GM04504 (cell line): Measurements from ENCODE around the gene POTEF.
"Not testable (repeated sequence)": the region's sequence is repeated elsewhere in the genome, so short reads cannot be mapped to it uniquely, and the experiment has no call there.

ENCODE experiments used
- DNase-seq: peaks from one replicate; pipeline ENCODE4 v3.0.0-alpha.2; 2012; ENCODE audit warnings: low read depth

POTEF gene

DNA sequence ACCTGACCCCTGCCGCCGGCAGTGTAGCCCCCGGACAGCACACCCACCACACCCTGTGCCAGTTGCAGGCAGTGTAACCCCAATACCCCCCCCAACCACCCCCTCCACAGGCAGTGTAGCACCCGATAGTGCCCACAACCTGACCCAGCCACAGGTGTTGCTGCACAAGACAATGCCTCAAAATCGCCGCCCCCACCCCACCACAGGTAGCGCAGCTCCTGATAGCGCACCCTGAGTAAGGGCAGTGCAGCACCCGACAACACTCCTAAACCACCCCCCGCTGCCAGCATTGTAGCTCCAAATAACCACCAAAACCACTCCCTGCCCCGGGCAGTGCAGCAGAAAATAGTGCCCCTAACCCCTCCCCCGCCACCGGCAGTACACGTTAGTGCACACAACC is 558 bp downstream of the POTEF start:
- not testable (repeated sequence) for DNase-seq

- DNase-seq: not testable (repeated sequence)
These were observed 1.3 kb downstream of the POTEF start for GRCh38 chr2:130127726-130128125.

DNA sequence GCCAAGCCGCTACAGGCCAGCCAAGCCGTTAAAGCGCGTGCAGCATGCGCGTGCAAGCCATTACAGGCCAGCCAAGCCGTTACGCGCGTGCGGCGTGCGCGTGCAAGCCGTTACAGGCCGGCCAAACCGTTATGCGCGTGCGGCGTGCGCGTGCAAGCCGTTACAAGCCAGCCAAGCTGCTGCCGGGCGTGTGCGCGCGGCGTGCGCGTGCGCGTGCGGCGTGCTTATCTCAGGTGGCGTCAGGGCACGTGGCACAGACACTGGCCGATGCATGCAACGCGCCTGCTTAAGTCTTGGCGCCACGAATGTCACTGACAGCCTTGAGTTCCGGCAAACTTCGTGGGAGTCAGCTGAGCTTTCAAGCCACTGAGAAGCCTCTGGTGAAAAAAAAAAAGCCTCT is 8.1 kb downstream of the POTEF start:
- DNase-seq: not testable (repeated sequence)

DNA sequence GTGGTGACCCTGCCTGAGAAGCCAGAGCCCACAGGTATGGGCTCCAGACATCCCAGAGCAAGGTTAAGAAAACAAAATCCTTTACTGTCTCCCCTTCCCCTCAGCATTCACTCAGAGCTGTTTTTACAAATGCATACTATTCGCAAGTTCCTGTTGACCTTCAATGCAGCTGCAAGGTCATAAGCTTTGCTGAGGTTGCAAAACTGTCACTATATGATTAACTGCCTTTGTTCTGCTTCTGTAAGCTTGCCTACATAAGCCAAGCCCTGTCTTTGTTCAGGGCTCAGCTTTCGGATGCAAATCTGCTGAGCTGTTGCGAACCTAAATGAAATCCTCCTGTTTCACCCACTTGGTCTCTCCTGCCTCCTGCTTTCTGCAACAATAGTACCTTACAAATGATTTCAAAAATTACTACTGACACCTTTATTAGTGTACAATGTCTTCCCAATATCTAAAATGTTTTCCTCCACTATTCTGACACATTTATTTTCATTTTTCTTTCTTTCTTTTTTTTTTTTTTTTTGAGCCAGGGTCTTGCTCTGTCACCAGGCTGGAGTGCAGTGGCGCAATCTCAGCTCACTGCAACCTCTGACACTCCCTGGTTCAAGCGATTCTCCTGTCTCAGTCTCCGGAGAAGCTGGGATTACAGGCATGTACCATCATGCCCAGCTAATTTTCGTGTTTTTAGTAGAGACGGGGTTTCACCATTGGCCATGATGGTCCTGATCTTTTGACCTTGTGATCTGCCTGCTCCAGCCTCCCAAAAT is 26.2 kb downstream of the POTEF start:
- DNase-seq: not testable (repeated sequence)

GRCh38 chr2:130062645-130063044 is 66.4 kb downstream of the POTEF start:
- DNase-seq: not testable (repeated sequence)

DNA sequence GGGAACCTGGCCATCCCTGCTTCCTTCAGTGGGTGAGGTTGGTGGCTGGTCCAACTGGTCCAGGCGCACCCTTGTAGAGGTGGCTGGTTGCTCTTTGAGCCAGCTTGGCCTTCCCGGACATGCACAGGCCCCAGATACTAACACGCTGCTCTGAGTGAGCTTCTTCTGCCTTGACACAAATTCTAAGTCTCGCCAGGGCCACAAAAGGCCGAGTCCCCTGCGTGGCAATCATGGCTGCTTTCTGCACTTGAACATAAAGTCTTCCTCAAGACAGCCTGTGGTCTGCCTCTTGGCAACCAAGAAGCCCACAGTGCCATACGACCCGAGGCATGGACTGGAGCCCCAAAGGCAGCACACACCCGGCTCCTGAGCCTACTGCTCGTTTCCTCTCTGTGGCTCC is 69.0 kb downstream of the POTEF start:
- DNase-seq: not testable (repeated sequence)

DNA sequence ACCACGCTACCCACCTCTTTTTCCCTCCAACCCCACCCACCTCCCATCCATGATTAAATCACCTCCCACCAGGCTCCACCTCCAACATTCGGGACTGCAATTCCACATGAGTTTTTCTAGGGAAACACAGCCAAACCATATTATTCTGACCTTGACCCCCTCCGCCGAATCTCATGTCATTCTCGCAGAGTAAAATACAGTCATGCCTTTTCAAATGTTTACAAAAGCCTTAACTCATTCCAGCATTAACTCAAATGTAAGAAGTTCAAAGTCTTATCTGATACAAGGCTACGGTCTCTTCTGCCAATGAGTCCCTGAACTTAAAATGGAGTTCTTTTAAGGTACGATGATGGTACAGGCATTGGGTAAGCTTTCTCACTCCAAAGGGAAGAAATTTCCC is 72.7 kb downstream of the POTEF start:
- not testable (repeated sequence) for DNase-seq

DNA sequence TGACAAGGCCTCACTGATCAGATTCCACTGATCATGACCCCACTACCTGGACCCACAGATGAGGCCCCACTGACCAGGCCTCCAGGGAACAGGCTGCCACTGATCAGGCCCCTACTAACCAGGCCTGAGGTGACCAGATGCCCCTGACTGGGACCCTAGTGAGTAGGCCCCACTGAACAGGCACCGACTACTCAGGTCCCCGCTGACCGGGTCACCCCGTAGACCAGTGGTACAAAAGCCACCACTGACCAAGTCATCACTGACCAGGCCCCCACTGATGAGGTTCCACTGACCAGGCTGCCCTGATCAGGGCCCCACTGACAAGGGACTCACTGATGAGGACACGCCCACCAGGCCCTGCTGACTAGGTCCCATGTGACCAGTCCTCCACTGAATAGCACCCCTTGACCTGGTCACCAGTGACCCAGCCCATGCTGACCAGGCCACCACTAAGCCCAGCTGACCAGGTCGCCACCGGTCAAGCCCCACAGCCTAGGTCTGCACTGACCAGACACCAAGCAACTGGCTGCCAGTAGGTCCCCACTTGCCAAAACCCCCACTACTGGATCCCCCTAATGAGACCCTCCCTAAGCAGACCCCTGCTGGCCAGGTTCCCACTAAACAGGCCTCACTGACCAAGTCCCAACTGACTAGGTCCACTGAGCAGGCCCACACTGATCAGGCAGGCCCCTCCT is 75.7 kb downstream of the POTEF start:
- not testable (repeated sequence) for DNase-seq

DNA sequence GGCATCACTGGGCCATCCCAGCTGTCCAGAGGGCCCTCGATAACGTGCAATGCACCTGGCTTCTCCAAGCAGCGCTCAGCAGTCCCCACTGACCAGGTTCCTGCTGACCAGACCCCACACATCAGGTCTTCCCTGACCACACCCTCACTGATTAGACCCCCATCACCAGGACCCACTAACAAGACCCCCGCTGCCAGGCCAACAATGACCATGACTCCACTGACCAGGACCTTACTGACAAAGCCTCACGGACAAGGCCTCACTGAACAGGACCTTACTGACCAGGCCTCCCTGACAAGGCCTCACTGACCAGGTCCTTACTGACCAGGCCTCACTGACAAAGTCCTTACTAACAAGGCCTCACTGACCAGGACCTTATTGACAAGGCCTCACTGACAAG is 76.6 kb downstream of the POTEF start:
- DNase-seq: not testable (repeated sequence)

GRCh38 chr2:130048422-130048821 is 80.6 kb downstream of the POTEF start:
- DNase-seq: not testable (repeated sequence)

DNA sequence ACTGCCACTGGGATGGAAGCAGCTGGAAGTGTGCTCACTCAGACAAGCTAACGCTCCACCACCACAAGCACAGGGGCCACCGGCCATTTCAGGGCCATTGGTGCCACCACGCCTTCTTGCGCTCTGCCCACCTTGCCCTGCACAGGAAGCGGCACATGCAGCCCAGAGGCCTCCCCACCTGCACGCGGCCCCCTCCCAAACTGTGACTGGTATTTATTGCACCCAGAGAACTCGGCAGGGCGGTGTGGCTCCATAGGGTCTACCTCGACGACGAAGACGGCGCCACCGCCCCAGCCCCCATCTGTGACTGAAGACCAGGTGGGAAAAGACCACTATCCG is 90.8 kb downstream of the POTEF start:
- not testable (repeated sequence) for DNase-seq

- not testable (repeated sequence) for DNase-seq
These were observed 103.1 kb downstream of the POTEF start for GRCh38 chr2:130025931-130026330.
